ENCODE measurements around the gene NTM.

The NTM gene

GRCh38 chr11:131712897-131713296, 342.5 kb downstream of the NTM start:
- no peak overlapping the region for H3K27ac ChIP-seq (ENCODE audit: low read depth, low read length)
- H3K36me3 ChIP-seq (ENCODE audit: control insufficient read depth in 1 of 2, insufficient read depth in 2 of 2, low read length in 2 of 2), result no peaks in the 10 kb centered on the region
- H3K27me3 ChIP-seq (ENCODE audit: control insufficient read depth in 1 of 2, insufficient read depth in 2 of 2, low read length in 2 of 2), result no peaks in the 10 kb centered on the region
- no peak overlapping the region for H3K9ac ChIP-seq (ENCODE audit: low read depth in 1 of 2, low read length in 2 of 2)
- H3K9me3 ChIP-seq (ENCODE audit: control insufficient read depth in 1 of 2, low read length in 2 of 2), result no peaks in the 10 kb centered on the region
- no peak overlapping the region for H3K4me3 ChIP-seq (ENCODE audit: low read depth in 1 of 2, low read length in 2 of 2)
- H3K4me1 ChIP-seq (ENCODE audit: control insufficient read depth in 1 of 2, insufficient read depth in 2 of 2, low read length in 2 of 2), result no peaks in the 10 kb centered on the region

- H3K4me1 ChIP-seq (ENCODE audit: control insufficient read depth in 1 of 2, insufficient read depth in 2 of 2, low read length in 2 of 2), result no peaks in the 10 kb centered on the region
- H3K9ac ChIP-seq (ENCODE audit: low read depth in 1 of 2, low read length in 2 of 2), result no peak overlapping the region
- H3K4me3 ChIP-seq (ENCODE audit: low read depth in 1 of 2, low read length in 2 of 2), result no peak overlapping the region
- H3K36me3 ChIP-seq (ENCODE audit: control insufficient read depth in 1 of 2, insufficient read depth in 2 of 2, low read length in 2 of 2), result no peaks in the 10 kb centered on the region
- no peak overlapping the region for H3K27ac ChIP-seq (ENCODE audit: low read depth, low read length)
- H3K9me3 ChIP-seq (ENCODE audit: control insufficient read depth in 1 of 2, low read length in 2 of 2), result no peaks in the 10 kb centered on the region
- no peaks in the 10 kb centered on the region for H3K27me3 ChIP-seq (ENCODE audit: control insufficient read depth in 1 of 2, insufficient read depth in 2 of 2, low read length in 2 of 2)
These were observed 343.2 kb downstream of the NTM start for GRCh38 chr11:131713529-131714134.

DNA sequence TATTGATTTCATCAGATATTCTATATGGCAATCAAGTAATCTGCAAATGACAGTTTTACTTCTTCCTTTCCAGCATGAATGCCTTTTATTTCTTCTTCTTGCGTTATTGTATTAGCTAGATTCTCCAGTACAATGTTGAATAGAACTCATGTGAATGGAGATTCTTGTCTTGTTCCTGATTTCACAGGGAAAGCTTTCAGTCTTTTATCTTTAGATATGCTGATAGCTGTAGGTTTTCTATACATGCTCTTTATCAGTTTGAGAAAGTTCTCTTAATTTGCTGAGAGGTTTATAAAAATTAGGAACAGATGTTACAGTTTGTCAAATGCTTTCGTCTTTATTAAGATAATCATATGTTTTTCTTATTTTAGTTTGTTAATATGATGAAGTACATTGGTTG, 347.2 kb downstream of the NTM start:
- no peak overlapping the region for H3K9ac ChIP-seq (ENCODE audit: low read depth in 1 of 2, low read length in 2 of 2)
- H3K4me1 ChIP-seq (ENCODE audit: control insufficient read depth in 1 of 2, insufficient read depth in 2 of 2, low read length in 2 of 2), result no peaks in the 10 kb centered on the region
- H3K27ac ChIP-seq (ENCODE audit: low read depth, low read length), result no peak overlapping the region
- H3K36me3 ChIP-seq (ENCODE audit: control insufficient read depth in 1 of 2, insufficient read depth in 2 of 2, low read length in 2 of 2), result no peaks in the 10 kb centered on the region
- H3K27me3 ChIP-seq (ENCODE audit: control insufficient read depth in 1 of 2, insufficient read depth in 2 of 2, low read length in 2 of 2), result no peaks in the 10 kb centered on the region
- no peaks in the 10 kb centered on the region for H3K9me3 ChIP-seq (ENCODE audit: control insufficient read depth in 1 of 2, low read length in 2 of 2)
- H3K4me3 ChIP-seq (ENCODE audit: low read depth in 1 of 2, low read length in 2 of 2), result no peak overlapping the region

- Histone ChIP-seq H3K27me3 (ENCODE audit: control insufficient read depth in 1 of 2, insufficient read depth in 2 of 2, low read length in 2 of 2) (no peaks in the 10 kb centered on the region), H3K27ac (ENCODE audit: low read depth, low read length) (no peak overlapping the region), H3K36me3 (ENCODE audit: control insufficient read depth in 1 of 2, insufficient read depth in 2 of 2, low read length in 2 of 2) (no peaks in the 10 kb centered on the region), H3K4me3 (ENCODE audit: low read depth in 1 of 2, low read length in 2 of 2) (no peak overlapping the region), H3K9ac (ENCODE audit: low read depth in 1 of 2, low read length in 2 of 2) (no peak overlapping the region), H3K9me3 (ENCODE audit: control insufficient read depth in 1 of 2, low read length in 2 of 2) (no peaks in the 10 kb centered on the region), H3K4me1 (ENCODE audit: control insufficient read depth in 1 of 2, insufficient read depth in 2 of 2, low read length in 2 of 2) (no peaks in the 10 kb centered on the region)
These were observed 352.7 kb downstream of the NTM start for GRCh38 chr11:131723088-131723487.

DNA sequence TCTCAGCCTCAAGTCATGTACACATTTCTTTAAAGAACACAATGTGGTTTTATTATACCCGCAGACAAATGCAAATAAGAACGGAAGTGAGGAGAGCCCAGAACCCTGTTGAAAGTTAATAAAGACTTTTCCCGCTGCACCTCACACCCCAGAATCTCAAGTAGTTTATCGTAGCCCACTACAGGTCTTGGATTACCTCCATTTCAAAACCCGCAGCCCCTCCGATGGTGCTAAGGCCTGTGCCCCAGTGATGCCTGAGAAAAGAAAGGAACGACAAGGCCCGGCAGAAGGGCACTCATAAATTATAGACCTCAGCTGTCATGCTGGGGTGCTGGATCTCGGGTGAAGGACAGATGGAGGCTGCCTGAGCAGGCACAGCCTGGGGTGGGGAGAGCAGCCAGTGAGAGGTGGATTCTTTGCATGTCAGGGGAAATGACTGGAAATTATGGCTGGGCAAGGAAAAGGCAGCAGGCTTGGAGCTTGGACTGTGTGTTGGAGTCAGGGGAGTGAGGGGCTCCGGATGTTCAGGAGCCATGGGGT, 354.1 kb downstream of the NTM start:
- Histone ChIP-seq H3K27me3 (ENCODE audit: control insufficient read depth in 1 of 2, insufficient read depth in 2 of 2, low read length in 2 of 2) (no peaks in the 10 kb centered on the region), H3K36me3 (ENCODE audit: control insufficient read depth in 1 of 2, insufficient read depth in 2 of 2, low read length in 2 of 2) (no peaks in the 10 kb centered on the region), H3K9me3 (ENCODE audit: control insufficient read depth in 1 of 2, low read length in 2 of 2) (no peaks in the 10 kb centered on the region), H3K9ac (ENCODE audit: low read depth in 1 of 2, low read length in 2 of 2) (no peak overlapping the region), H3K27ac (ENCODE audit: low read depth, low read length) (no peak overlapping the region), H3K4me3 (ENCODE audit: low read depth in 1 of 2, low read length in 2 of 2) (no peak overlapping the region), H3K4me1 (ENCODE audit: control insufficient read depth in 1 of 2, insufficient read depth in 2 of 2, low read length in 2 of 2) (no peaks in the 10 kb centered on the region)

DNA sequence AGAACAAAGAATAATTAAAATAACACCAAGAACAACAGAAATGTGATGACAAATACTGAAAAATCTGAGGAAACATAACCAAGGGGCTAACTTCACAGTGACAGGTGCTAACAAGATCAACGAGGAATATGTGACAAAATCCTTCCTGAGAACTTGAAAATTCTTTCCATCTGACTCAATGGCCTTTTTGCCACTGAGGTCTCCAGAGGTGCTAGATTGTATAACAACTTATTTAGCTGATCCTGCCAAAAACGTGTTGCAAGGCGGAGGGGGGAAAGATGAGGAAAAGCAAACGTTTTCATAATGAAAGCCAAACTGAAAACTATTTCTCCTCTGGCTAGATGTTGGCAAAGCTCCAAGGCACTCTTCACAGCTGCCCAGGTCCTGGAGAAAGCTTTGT, 364.5 kb downstream of the NTM start:
- Histone ChIP-seq H3K27me3 (ENCODE audit: control insufficient read depth in 1 of 2, insufficient read depth in 2 of 2, low read length in 2 of 2) (no peaks in the 10 kb centered on the region), H3K27ac (ENCODE audit: low read depth, low read length) (no peak overlapping the region), H3K36me3 (ENCODE audit: control insufficient read depth in 1 of 2, insufficient read depth in 2 of 2, low read length in 2 of 2) (no peaks in the 10 kb centered on the region), H3K4me3 (ENCODE audit: low read depth in 1 of 2, low read length in 2 of 2) (no peak overlapping the region), H3K4me1 (ENCODE audit: control insufficient read depth in 1 of 2, insufficient read depth in 2 of 2, low read length in 2 of 2) (no peaks in the 10 kb centered on the region), H3K9ac (ENCODE audit: low read depth in 1 of 2, low read length in 2 of 2) (no peak overlapping the region), H3K9me3 (ENCODE audit: control insufficient read depth in 1 of 2, low read length in 2 of 2) (no peaks in the 10 kb centered on the region)

DNA sequence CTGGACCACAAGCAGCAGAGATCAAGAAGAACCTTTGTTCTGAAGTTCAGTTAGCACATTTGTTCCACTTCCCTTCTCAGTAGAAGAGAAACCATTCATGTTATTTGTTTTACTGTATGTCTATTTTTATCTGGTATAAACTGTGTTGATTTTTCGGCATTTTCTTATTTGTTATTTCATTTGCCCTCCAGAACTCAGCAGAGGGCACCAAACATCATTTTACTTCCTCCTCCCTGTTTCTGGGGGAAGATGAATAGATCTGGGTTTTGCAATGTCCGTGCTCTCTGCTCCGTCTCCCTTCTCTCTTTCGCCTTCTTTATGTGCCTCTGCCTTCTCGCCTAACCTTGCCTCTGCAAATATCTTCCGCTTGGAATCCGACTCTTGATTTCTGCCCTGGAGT, 366.9 kb downstream of the NTM start:
- H3K9ac ChIP-seq (ENCODE audit: low read depth in 1 of 2, low read length in 2 of 2), result no peak overlapping the region
- H3K27ac ChIP-seq (ENCODE audit: low read depth, low read length), result no peak overlapping the region
- H3K27me3 ChIP-seq (ENCODE audit: control insufficient read depth in 1 of 2, insufficient read depth in 2 of 2, low read length in 2 of 2), result no peaks in the 10 kb centered on the region
- no peaks in the 10 kb centered on the region for H3K9me3 ChIP-seq (ENCODE audit: control insufficient read depth in 1 of 2, low read length in 2 of 2)
- no peaks in the 10 kb centered on the region for H3K4me1 ChIP-seq (ENCODE audit: control insufficient read depth in 1 of 2, insufficient read depth in 2 of 2, low read length in 2 of 2)
- H3K4me3 ChIP-seq (ENCODE audit: low read depth in 1 of 2, low read length in 2 of 2), result no peak overlapping the region
- no peaks in the 10 kb centered on the region for H3K36me3 ChIP-seq (ENCODE audit: control insufficient read depth in 1 of 2, insufficient read depth in 2 of 2, low read length in 2 of 2)

- Histone ChIP-seq H3K36me3 (ENCODE audit: control insufficient read depth in 1 of 2, insufficient read depth in 2 of 2, low read length in 2 of 2) (no peaks in the 10 kb centered on the region), H3K27me3 (ENCODE audit: control insufficient read depth in 1 of 2, insufficient read depth in 2 of 2, low read length in 2 of 2) (no peaks in the 10 kb centered on the region), H3K9me3 (ENCODE audit: control insufficient read depth in 1 of 2, low read length in 2 of 2) (no peaks in the 10 kb centered on the region), H3K9ac (ENCODE audit: low read depth in 1 of 2, low read length in 2 of 2) (no peak overlapping the region), H3K4me3 (ENCODE audit: low read depth in 1 of 2, low read length in 2 of 2) (no peak overlapping the region), H3K27ac (ENCODE audit: low read depth, low read length) (no peak overlapping the region), H3K4me1 (ENCODE audit: control insufficient read depth in 1 of 2, insufficient read depth in 2 of 2, low read length in 2 of 2) (no peaks in the 10 kb centered on the region)
These were observed 368.9 kb downstream of the NTM start for GRCh38 chr11:131739243-131739882.

- H3K4me1 ChIP-seq (ENCODE audit: control insufficient read depth in 1 of 2, insufficient read depth in 2 of 2, low read length in 2 of 2), result no peaks in the 10 kb centered on the region
- H3K4me3 ChIP-seq (ENCODE audit: low read depth in 1 of 2, low read length in 2 of 2), result no peak overlapping the region
- no peaks in the 10 kb centered on the region for H3K36me3 ChIP-seq (ENCODE audit: control insufficient read depth in 1 of 2, insufficient read depth in 2 of 2, low read length in 2 of 2)
- no peaks in the 10 kb centered on the region for H3K9me3 ChIP-seq (ENCODE audit: control insufficient read depth in 1 of 2, low read length in 2 of 2)
- no peaks in the 10 kb centered on the region for H3K27me3 ChIP-seq (ENCODE audit: control insufficient read depth in 1 of 2, insufficient read depth in 2 of 2, low read length in 2 of 2)
- no peak overlapping the region for H3K9ac ChIP-seq (ENCODE audit: low read depth in 1 of 2, low read length in 2 of 2)
- no peak overlapping the region for H3K27ac ChIP-seq (ENCODE audit: low read depth, low read length)
These were observed 374.4 kb downstream of the NTM start for GRCh38 chr11:131744847-131745246.

- Histone ChIP-seq H3K4me3 (ENCODE audit: low read depth in 1 of 2, low read length in 2 of 2) (no peak overlapping the region), H3K9ac (ENCODE audit: low read depth in 1 of 2, low read length in 2 of 2) (no peak overlapping the region), H3K4me1 (ENCODE audit: control insufficient read depth in 1 of 2, insufficient read depth in 2 of 2, low read length in 2 of 2) (no peaks in the 10 kb centered on the region), H3K9me3 (ENCODE audit: control insufficient read depth in 1 of 2, low read length in 2 of 2) (no peaks in the 10 kb centered on the region), H3K27ac (ENCODE audit: low read depth, low read length) (no peak overlapping the region), H3K36me3 (ENCODE audit: control insufficient read depth in 1 of 2, insufficient read depth in 2 of 2, low read length in 2 of 2) (no peaks in the 10 kb centered on the region), H3K27me3 (ENCODE audit: control insufficient read depth in 1 of 2, insufficient read depth in 2 of 2, low read length in 2 of 2) (no peaks in the 10 kb centered on the region)
These were observed 375.0 kb downstream of the NTM start for GRCh38 chr11:131745405-131745804.
